DOHH2 (cell line): ENCODE results near the gene PIGZ.

Experiments
- CTCF ChIP-seq: fragments of 200-600 bp; sonication (generic); IDR thresholded peaks from one replicate; pipeline ENCODE4 v1.5.1; 2014; ENCODE audit warnings: antibody characterized with exemption, mild to moderate bottlenecking, low read depth, low read length; ENCODE audit not compliant: poor library complexity, severe bottlenecking
- EZH2phosphoT487 ChIP-seq: fragments of 200-600 bp; sonication (generic); IDR thresholded peaks from 2 replicates; pipeline ENCODE4 v1.6.1; 2017; ENCODE audit warnings: borderline replicate concordance, mild to moderate bottlenecking, antibody characterized with exemption, low read length, moderate library complexity, mixed read lengths

- TF ChIP-seq CTCF (no peak), EZH2phosphoT487 (no peak)
Measured at GRCh38 chr3:196965112-196965803, 3.4 kb downstream of the PIGZ start.
